Measurements from ENCODE around the gene PSMB5. TPM values are rescaled to one million over a fixed set of nuclear protein-coding genes. Genes with fewer than 3 reads are reported as not detected.

The PSMB5 gene
- total and polyA plus RNA-seq, 2 experiments from 2014 or later, result 124 to 326 TPM

- DNase-seq (ENCODE audit: low read depth in 1 of 2, low spot score in 1 of 2), result no peak
Measured at GRCh38 chr14:23053426-23053825, 18.7 kb upstream of the PSMB5 start.

GRCh38 chr14:23052671-23053070, 18.0 kb upstream of the PSMB5 start:
- TF ChIP-seq CTCF (IDR thresholded peaks at IDR 0.05; ENCODE audit: low read depth, low read length), result no peak
- Histone ChIP-seq H3K4me3 (no peak overlapping the region), H3K27me3 (no peaks in the 10 kb centered on the region), H3K36me3 (no peaks in the 10 kb centered on the region), H3K9me3 (ENCODE audit: low read depth) (no peaks in the 10 kb centered on the region), H3K27ac (no peak overlapping the region), H3K4me1 (ENCODE audit: low read depth) (no peaks in the 10 kb centered on the region)
- no peak for DNase-seq (ENCODE audit: low read depth in 1 of 2, low spot score in 1 of 2)

More at GRCh38 chr14:23053426-23053825, 18.7 kb upstream of the PSMB5 start:
- H3K36me3 ChIP-seq, result no peaks in the 10 kb centered on the region
- H3K4me3 ChIP-seq, result no peak overlapping the region
- no peaks in the 10 kb centered on the region for H3K27me3 ChIP-seq
- no peaks in the 10 kb centered on the region for H3K4me1 ChIP-seq (ENCODE audit: low read depth)
- H3K27ac ChIP-seq, result no peak overlapping the region
- H3K9me3 ChIP-seq (ENCODE audit: low read depth), result no peaks in the 10 kb centered on the region
- TF ChIP-seq CTCF (IDR thresholded peaks at IDR 0.05; ENCODE audit: low read depth, low read length), result no peak

- no peaks in the 10 kb centered on the region for H3K36me3 ChIP-seq
- H3K4me1 ChIP-seq (ENCODE audit: low read depth), result no peaks in the 10 kb centered on the region
- H3K27me3 ChIP-seq, result no peaks in the 10 kb centered on the region
- peak in 1 of 2 donors; percentile 53 for DNase-seq (ENCODE audit: low read depth in 1 of 2, low spot score in 1 of 2)
- no peak overlapping the region for H3K27ac ChIP-seq
- peak; percentile 22 for TF ChIP-seq CTCF (IDR thresholded peaks at IDR 0.05; ENCODE audit: low read depth, low read length)
- H3K9me3 ChIP-seq (ENCODE audit: low read depth), result no peaks in the 10 kb centered on the region
- no peak overlapping the region for H3K4me3 ChIP-seq
Measured at GRCh38 chr14:23052182-23052623, 17.5 kb upstream of the PSMB5 start.

GRCh38 chr14:23051141-23052057, 16.7 kb upstream of the PSMB5 start:
- no peak for DNase-seq (ENCODE audit: low read depth in 1 of 2, low spot score in 1 of 2)
- TF ChIP-seq CTCF (IDR thresholded peaks at IDR 0.05; ENCODE audit: low read depth, low read length), result no peak
- no peaks in the 10 kb centered on the region for H3K9me3 ChIP-seq (ENCODE audit: low read depth)
- no peaks in the 10 kb centered on the region for H3K27me3 ChIP-seq
- no peaks in the 10 kb centered on the region for H3K4me1 ChIP-seq (ENCODE audit: low read depth)
- H3K27ac ChIP-seq, result no peak overlapping the region
- H3K36me3 ChIP-seq, result no peaks in the 10 kb centered on the region
- H3K4me3 ChIP-seq, result no peak overlapping the region

- Histone ChIP-seq H3K27me3 (no peaks in the 10 kb centered on the region), H3K4me3 (no peak overlapping the region), H3K9me3 (ENCODE audit: low read depth) (no peaks in the 10 kb centered on the region), H3K36me3 (no peaks in the 10 kb centered on the region), H3K27ac (no peak overlapping the region), H3K4me1 (ENCODE audit: low read depth) (no peaks in the 10 kb centered on the region)
- TF ChIP-seq CTCF (IDR thresholded peaks at IDR 0.05; ENCODE audit: low read depth, low read length), result no peak
- no peak for DNase-seq (ENCODE audit: low read depth in 1 of 2, low spot score in 1 of 2)
Measured at GRCh38 chr14:23049011-23049410, 14.3 kb upstream of the PSMB5 start.
